Breast epithelium (tissue), 4 donors: ENCODE measurements around the gene SLC66A1. TPM values are rescaled to one million over a fixed set of nuclear protein-coding genes. Genes with fewer than 3 reads are reported as not detected.
A peak's percentile ranks its signal among the peaks of the same experiment; 100 is the strongest.

ENCODE experiments used
- DNase-seq, 2 donors: peaks; one replicate each; pipeline ENCODE4 v3.0.0-alpha.2; 2019; ENCODE audit warnings: low spot score in 2 of 2
- H3K27ac ChIP-seq, 2 donors: fragments of 200-600 bp; sonication (generic) in 1 of 2; one replicate each; pipeline ENCODE4 v1.5.1; 2016 to 2019; ENCODE audit warnings: mild to moderate bottlenecking in 1 of 2
- H3K27me3 ChIP-seq, 2 donors: fragments of 200-600 bp; sonication (generic) in 1 of 2; one replicate each; pipeline versions ENCODE4 v1.5.1 to v1.6.0; 2017 to 2019; ENCODE audit warnings: control low read depth in 1 of 2, mild to moderate bottlenecking in 1 of 2
- H3K36me3 ChIP-seq: fragments of 200-600 bp; one replicate; pipeline ENCODE4 v1.5.1; 2019
- H3K4me1 ChIP-seq, 2 donors: fragments of 200-600 bp; sonication (generic); one replicate each; pipeline ENCODE4 v1.5.1; 2016 to 2019; ENCODE audit warnings: control low read depth in 1 of 2
- H3K4me3 ChIP-seq, 3 donors: fragments of 200-600 bp; sonication (generic); 1 replicate in 2 of 3; 2 replicates in 1 of 3; pipeline ENCODE4 v1.5.1; 2016 to 2019; ENCODE audit warnings: mild to moderate bottlenecking in 3 of 3, moderate library complexity in 2 of 3
- H3K9me3 ChIP-seq, 2 donors: fragments of 200-600 bp; sonication (generic) in 1 of 2; one replicate each; pipeline ENCODE4 v1.5.1; 2016 to 2019; ENCODE audit warnings: control low read depth in 1 of 2
- CTCF ChIP-seq, 3 donors: fragments of 450-650 bp; IDR thresholded peaks; one replicate each; pipeline ENCODE4 v1.5.1; 2016 to 2017; ENCODE audit warnings: antibody characterized with exemption in 3 of 3, mild to moderate bottlenecking in 3 of 3, moderate library complexity in 3 of 3
- POLR2A ChIP-seq: fragments of 450-650 bp; IDR thresholded peaks from one replicate; pipeline ENCODE4 v1.6.1; 2016; ENCODE audit warnings: antibody characterized with exemption, mild to moderate bottlenecking, moderate library complexity
- POLR2AphosphoS5 ChIP-seq, 3 donors: sonication (generic); formaldehyde crosslinking; IDR thresholded peaks; one replicate each; pipeline ENCODE4 v1.6.1; 2017; ENCODE audit warnings: antibody characterized with exemption in 3 of 3
- intact Hi-C: fragments of 100-400 bp; cut with DNase I; formaldehyde crosslinking; loops from one replicate; pipeline ENCODE4 v1.15.1; 2023; ENCODE audit warnings: low total_unique reads
- total RNA-seq, 3 donors: library from RNA; depleted of rRNA; stranded (reverse); fragments of >200 nt; gene quantifications; one replicate each; pipeline ENCODE4 v1.1.0, GENCODE V29; 2016

Gene SLC66A1
- total RNA-seq, 3 donors from 2014 or later: 6.2 to 13.9 (median 13.1) TPM

- no peaks in the 10 kb centered on the region for H3K36me3 ChIP-seq
- intact Hi-C loops: no loop called here
- H3K4me3 ChIP-seq: no peak overlapping the region
- no peak for DNase-seq
- no peak overlapping the region for H3K27ac ChIP-seq
- TF ChIP-seq CTCF (IDR thresholded peaks at IDR 0.05) (no peak), POLR2AphosphoS5 (IDR thresholded peaks at IDR 0.05) (no peak), POLR2A (no peak)
- H3K27me3 ChIP-seq: no peaks in the 10 kb centered on the region
- no peaks in the 10 kb centered on the region for H3K9me3 ChIP-seq
- peaks cover 5 to 6% of the 10 kb centered on the region in 2 donors for H3K4me1 ChIP-seq
These were observed 2.1 kb upstream of the SLC66A1 start for GRCh38 chr1:19310061-19310460.

GRCh38 chr1:19310720-19311502, 1.2 kb upstream of the SLC66A1 start:
- H3K4me1 ChIP-seq: peaks cover 5 to 6% of the 10 kb centered on the region in 2 donors
- TF ChIP-seq CTCF (IDR thresholded peaks at IDR 0.05) (no peak), POLR2AphosphoS5 (IDR thresholded peaks at IDR 0.05) (no peak), POLR2A (no peak)
- H3K27me3 ChIP-seq: no peaks in the 10 kb centered on the region
- no peaks in the 10 kb centered on the region for H3K36me3 ChIP-seq
- intact Hi-C loops: no loop called here
- no peaks in the 10 kb centered on the region for H3K9me3 ChIP-seq
- H3K4me3 ChIP-seq: peak overlapping the region; percentile 81 to 96 (median 92)
- peak overlapping the region; percentile 72 to 88 for H3K27ac ChIP-seq
- no peak for DNase-seq

- H3K36me3 ChIP-seq: no peaks in the 10 kb centered on the region
- TF ChIP-seq POLR2AphosphoS5 (IDR thresholded peaks at IDR 0.05) (peak in 1 of 3 donors; percentile 7), POLR2A (no peak)
- intact Hi-C loops: no loop called here
- peaks cover 5 to 6% of the 10 kb centered on the region in 2 donors for H3K4me1 ChIP-seq
- DNase-seq: no peak
- peak overlapping the region; percentile 81 to 96 (median 92) for H3K4me3 ChIP-seq
- H3K9me3 ChIP-seq: no peaks in the 10 kb centered on the region
- H3K27ac ChIP-seq: peak overlapping the region; percentile 72 to 88
- no peaks in the 10 kb centered on the region for H3K27me3 ChIP-seq
These were observed 609 bp upstream of the SLC66A1 start for GRCh38 chr1:19311503-19311930.

GRCh38 chr1:19312782-19313635, 883 bp downstream of the SLC66A1 start:
- Histone ChIP-seq H3K4me3 (peak overlapping the region; percentile 81 to 96 (median 92)), H3K4me1 (peaks cover 5 to 6% of the 10 kb centered on the region in 2 donors), H3K36me3 (no peaks in the 10 kb centered on the region), H3K27ac (peak overlapping the region; percentile 88 to 93), H3K9me3 (no peaks in the 10 kb centered on the region), H3K27me3 (no peaks in the 10 kb centered on the region)
- no peak for DNase-seq
- intact Hi-C loops: no loop called here
- no peak for TF ChIP-seq CTCF (IDR thresholded peaks at IDR 0.05)
- TF ChIP-seq POLR2AphosphoS5 (IDR thresholded peaks at IDR 0.05): no peak
- TF ChIP-seq POLR2A: no peak

- no peaks in the 10 kb centered on the region for H3K9me3 ChIP-seq
- H3K36me3 ChIP-seq: no peaks in the 10 kb centered on the region
- TF ChIP-seq CTCF (IDR thresholded peaks at IDR 0.05): no peak
- TF ChIP-seq POLR2A: no peak
- H3K4me3 ChIP-seq: peak overlapping the region in 1 of 3 donors; percentile 96
- no peaks in the 10 kb centered on the region for H3K27me3 ChIP-seq
- DNase-seq: no peak
- peaks cover 5 to 6% of the 10 kb centered on the region in 2 donors for H3K4me1 ChIP-seq
- no peak overlapping the region for H3K27ac ChIP-seq
- intact Hi-C loops: no loop called here
These were observed 1.5 kb downstream of the SLC66A1 start for GRCh38 chr1:19313636-19313959.
